HepG2 (cell line): ENCODE data around the gene SLCO4A1. TPM values are rescaled to one million over a fixed set of nuclear protein-coding genes. Genes with fewer than 3 reads are reported as not detected.

Experiments
- ATAC-seq: fragments of 200-7000 bp; cut with Tn5 transposase; 3 replicates; pipeline ENCODE4 v1.9.1; 2020; ENCODE audit warnings: mild to moderate bottlenecking, moderate library complexity
- BruUV-seq: library from RNA; stranded (reverse); fragments of 400-500 nt; replicated peaks from 2 replicates; lab custom pipeline; 2021; lab: Mats Ljungman, UMichigan
- CTCF ChIA-PET: fragments of 300-600 bp; formaldehyde crosslinking; extraction: SDS; loops from one replicate; lab custom pipeline; 2021; ENCODE audit warnings: low total read pairs, inconsistent platforms, low intra/inter-chr PET ratio; lab: Yijun Ruan, JAX
- POLR2A ChIA-PET: fragments of 350-600 bp; sonication (Branson Sonifier 250); formaldehyde crosslinking; loops from one replicate; lab custom pipeline; 2020; ENCODE audit warnings: antibody characterized with exemption, inconsistent platforms; lab: Yijun Ruan, JAX
- DNase-seq: peaks from one replicate; pipeline ENCODE4 v3.0.0-alpha.2; 2015; ENCODE audit warnings: low spot score
- FAIRE-seq: peaks from 3 replicates; lab custom pipeline; 2011; peaks lifted over from hg19 to GRCh38; lab: Jason Lieb, UNC
- H2AFZ ChIP-seq: one replicate; pipeline ENCODE4 v1.6.1; 2011; ENCODE audit warnings: low read length, inconsistent platforms
- H3K27ac ChIP-seq: fragments of 300-600 bp; 3 replicates; pipeline ENCODE4 v1.8.0; 2011; ENCODE audit warnings: mixed run types, mild to moderate bottlenecking, mixed read lengths, low read length, inconsistent platforms; ENCODE audit not compliant: insufficient read depth; ENCODE audit errors: extremely low read length
- H3K27me3 ChIP-seq, 2 experiments: fragments of 200-600 bp in 1 of 2; 2 replicates in 1 of 2; 3 replicates in 1 of 2; pipeline versions ENCODE4 v1.6.0 to v1.8.0; 2011; ENCODE audit warnings: low read length in 2 of 2, mild to moderate bottlenecking in 2 of 2, moderate library complexity in 2 of 2, inconsistent platforms in 1 of 2; ENCODE audit not compliant: insufficient read depth in 2 of 2, control insufficient read depth in 1 of 2
- H3K36me3 ChIP-seq, 2 experiments: fragments of 200-600 bp in 1 of 2; replicated peaks in 1 of 2; 2 replicates in 1 of 2; 3 replicates in 1 of 2; pipeline versions ENCODE4 v1.5.1 to v1.8.0; 2011; ENCODE audit warnings: low read length in 2 of 2, inconsistent platforms in 1 of 2; ENCODE audit not compliant: insufficient read depth in 2 of 2, control insufficient read depth in 1 of 2
- H3K4me1 ChIP-seq: 2 replicates; pipeline ENCODE4 v1.5.1; 2012; ENCODE audit warnings: low read length, inconsistent platforms; ENCODE audit not compliant: insufficient read depth
- H3K4me2 ChIP-seq: 2 replicates; pipeline ENCODE4 v1.6.0; 2011; ENCODE audit warnings: low read depth, low read length, inconsistent platforms
- H3K4me3 ChIP-seq, 3 experiments: fragments of 200-600 bp in 1 of 3; sonication (generic), shearing (Covaris generic) in 1 of 3; replicated peaks in 1 of 3; 2 replicates each; pipeline ENCODE4 v1.5.1; 2011 to 2016; ENCODE audit warnings: low read length in 3 of 3, inconsistent platforms in 2 of 3, low read depth in 2 of 3, mild to moderate bottlenecking in 2 of 3, control low read depth in 1 of 3, mixed read lengths in 1 of 3; ENCODE audit not compliant: insufficient read depth in 1 of 3
- H3K79me2 ChIP-seq: one replicate; pipeline ENCODE4 v1.6.1; 2011; ENCODE audit warnings: low read length, inconsistent platforms; ENCODE audit not compliant: insufficient read depth
- H3K9ac ChIP-seq: 2 replicates; pipeline ENCODE4 v1.6.0; 2011; ENCODE audit warnings: mild to moderate bottlenecking, low read depth, low read length, inconsistent platforms; ENCODE audit not compliant: insufficient read depth
- H3K9me3 ChIP-seq: 2 replicates; pipeline ENCODE4 v1.5.1; 2012; ENCODE audit warnings: mild to moderate bottlenecking, low read length
- H4K20me1 ChIP-seq: 2 replicates; pipeline ENCODE4 v1.6.0; 2011; ENCODE audit warnings: inconsistent platforms, mild to moderate bottlenecking, low read length, moderate library complexity; ENCODE audit not compliant: insufficient read depth
- ARID2 ChIP-seq: sonication (generic); formaldehyde crosslinking; IDR thresholded peaks from 2 replicates; pipeline ENCODE4 v1.8.1; 2022; ENCODE audit warnings: mild to moderate bottlenecking, missing genetic modification reagents, borderline replicate concordance
- DNMT1 ChIP-seq: sonication (generic); formaldehyde crosslinking; IDR thresholded peaks from 2 replicates; pipeline ENCODE4 v1.5.1; 2020; ENCODE audit warnings: mild to moderate bottlenecking, missing genetic modification reagents
- ELF4 ChIP-seq: sonication (generic); formaldehyde crosslinking; IDR thresholded peaks from 2 replicates; pipeline ENCODE4 v1.5.0; 2020; ENCODE audit warnings: missing genetic modification reagents, mild to moderate bottlenecking, moderate library complexity, borderline replicate concordance
- FOXO1 ChIP-seq: sonication (generic); formaldehyde crosslinking; IDR thresholded peaks from 2 replicates; pipeline ENCODE4 v1.4.0; 2020; ENCODE audit warnings: missing genetic modification reagents
- HIC2 ChIP-seq: sonication (generic); formaldehyde crosslinking; IDR thresholded peaks from 2 replicates; pipeline ENCODE4 v1.9.0; 2022; ENCODE audit warnings: low read depth, missing genetic modification reagents
- HOXA7 ChIP-seq: sonication (generic); formaldehyde crosslinking; IDR thresholded peaks from 2 replicates; pipeline ENCODE4 v1.8.1; 2022; ENCODE audit warnings: mild to moderate bottlenecking, missing genetic modification reagents, moderate library complexity
- JUND ChIP-seq: sonication (generic); formaldehyde crosslinking; IDR thresholded peaks from 2 replicates; pipeline ENCODE4 v1.8.0; 2022; ENCODE audit warnings: mild to moderate bottlenecking, missing genetic modification reagents
- KDM5B ChIP-seq: sonication (generic); formaldehyde crosslinking; IDR thresholded peaks from 2 replicates; pipeline ENCODE4 v1.4.0; 2020; ENCODE audit warnings: missing genetic modification reagents, mild to moderate bottlenecking, borderline replicate concordance
- KLF13 ChIP-seq: sonication (generic); formaldehyde crosslinking; IDR thresholded peaks from 2 replicates; pipeline ENCODE4 v1.4.0; 2020; ENCODE audit warnings: mild to moderate bottlenecking, missing genetic modification reagents
- KLF9 ChIP-seq: IDR thresholded peaks from 2 replicates; pipeline ENCODE4 v1.6.1; 2016; ENCODE audit warnings: low read depth
- MIER2 ChIP-seq: IDR thresholded peaks from 2 replicates; pipeline ENCODE4 v1.6.1; 2016; ENCODE audit warnings: missing biosample characterization, missing genetic modification reagents
- PAWR ChIP-seq: sonication (generic); formaldehyde crosslinking; IDR thresholded peaks from 2 replicates; pipeline ENCODE4 v1.4.0; 2020; ENCODE audit warnings: missing genetic modification reagents, mild to moderate bottlenecking, borderline replicate concordance
- PHB2 ChIP-seq: fragments of 450-650 bp; IDR thresholded peaks from 2 replicates; pipeline ENCODE4 v1.6.1; 2018; ENCODE audit not compliant: partially characterized antibody
- POLR2A ChIP-seq, 2 experiments: IDR thresholded peaks; 2 replicates each; pipeline ENCODE4 v1.6.1; 2011; ENCODE audit warnings: low read depth in 2 of 2, low read length in 2 of 2, mild to moderate bottlenecking in 1 of 2, moderate library complexity in 1 of 2; ENCODE audit not compliant: insufficient read depth in 1 of 2
- SPEN ChIP-seq: sonication (generic); formaldehyde crosslinking; IDR thresholded peaks from 2 replicates; pipeline ENCODE4 v1.5.1; 2020; ENCODE audit warnings: low read depth, mild to moderate bottlenecking, missing genetic modification reagents
- ZBTB7A ChIP-seq: sonication (generic); formaldehyde crosslinking; IDR thresholded peaks from 2 replicates; pipeline ENCODE4 v1.8.0; 2022; ENCODE audit warnings: mild to moderate bottlenecking, missing genetic modification reagents
- ZNF10 ChIP-seq: sonication (generic); formaldehyde crosslinking; IDR thresholded peaks from 2 replicates; pipeline ENCODE4 v1.4.0; 2020; ENCODE audit warnings: mild to moderate bottlenecking, low read depth, missing genetic modification reagents, borderline replicate concordance
- ZNF652 ChIP-seq: IDR thresholded peaks from 2 replicates; pipeline ENCODE4 v1.6.1; 2016; ENCODE audit warnings: low read depth, borderline replicate concordance
- ZNF691 ChIP-seq: sonication (generic); formaldehyde crosslinking; IDR thresholded peaks from 2 replicates; pipeline ENCODE4 v1.4.0; 2020; ENCODE audit warnings: missing genetic modification reagents, low read depth, mild to moderate bottlenecking, borderline replicate concordance
- ZSCAN21 ChIP-seq: sonication (generic); formaldehyde crosslinking; IDR thresholded peaks from 2 replicates; pipeline ENCODE4 v1.8.0; 2022; ENCODE audit warnings: mild to moderate bottlenecking, missing genetic modification reagents, moderate library complexity, borderline replicate concordance
- WGBS: methylation state at CpG from one replicate; pipeline ENCODE4 v1.1.6; 2017; ENCODE audit warnings: low lambda C conversion rate; 5-methylcytosine and 5-hydroxymethylcytosine counted together
- in situ Hi-C: cut with HindIII; loops from 2 replicates; pipeline ENCODE4 v1.10.0; 2017; ENCODE audit warnings: low pct_unique_long_range_greater_than_20kb; ENCODE audit not compliant: extremely low pct_ligation_motif_present
- intact Hi-C: fragments of 100-400 bp; cut with micrococcal nuclease; formaldehyde crosslinking; loops from one replicate; pipeline ENCODE4 v1.10.0; 2022; ENCODE audit not compliant: unreplicated experiment
- polyA plus RNA-seq, 8 experiments: library from polyadenylated mRNA; depleted of rRNA in 3 of 8; stranded (reverse) in 7 of 8; unstranded in 1 of 8; fragments of >200 nt; fragmentation: Illumina TruSeq in 4 of 8; extraction: Trizol in 4 of 8; gene quantifications; 2 replicates each; pipeline versions ENCODE4 v1.2.1 to v1.2.3, GENCODE V29; 2011 to 2016; ENCODE audit warnings: low read depth in 4 of 8, missing spikeins in 1 of 8, mixed read lengths in 1 of 8; ENCODE audit not compliant: insufficient read depth in 1 of 8
- total RNA-seq, 5 experiments: library from RNA; depleted of rRNA; stranded (reverse); fragments of >200 nt; fragmentation: Illumina TruSeq; extraction: Trizol; gene quantifications; 2 replicates each; pipeline ENCODE4 v1.2.3, GENCODE V29; 2016; ENCODE audit warnings: low read depth in 1 of 5
- TF ChIP-seq, protein P1 (sequence below): IDR thresholded peaks from 2 replicates; pipeline ENCODE4 v1.6.1; 2012; ENCODE audit warnings: inconsistent platforms

SLCO4A1 gene
- total and polyA plus RNA-seq, 2 of the 13 experiments (the other 11 are each of a cell fraction or from before 2014, with no cell fraction given) = 55.5 to 112 TPM

DNA sequence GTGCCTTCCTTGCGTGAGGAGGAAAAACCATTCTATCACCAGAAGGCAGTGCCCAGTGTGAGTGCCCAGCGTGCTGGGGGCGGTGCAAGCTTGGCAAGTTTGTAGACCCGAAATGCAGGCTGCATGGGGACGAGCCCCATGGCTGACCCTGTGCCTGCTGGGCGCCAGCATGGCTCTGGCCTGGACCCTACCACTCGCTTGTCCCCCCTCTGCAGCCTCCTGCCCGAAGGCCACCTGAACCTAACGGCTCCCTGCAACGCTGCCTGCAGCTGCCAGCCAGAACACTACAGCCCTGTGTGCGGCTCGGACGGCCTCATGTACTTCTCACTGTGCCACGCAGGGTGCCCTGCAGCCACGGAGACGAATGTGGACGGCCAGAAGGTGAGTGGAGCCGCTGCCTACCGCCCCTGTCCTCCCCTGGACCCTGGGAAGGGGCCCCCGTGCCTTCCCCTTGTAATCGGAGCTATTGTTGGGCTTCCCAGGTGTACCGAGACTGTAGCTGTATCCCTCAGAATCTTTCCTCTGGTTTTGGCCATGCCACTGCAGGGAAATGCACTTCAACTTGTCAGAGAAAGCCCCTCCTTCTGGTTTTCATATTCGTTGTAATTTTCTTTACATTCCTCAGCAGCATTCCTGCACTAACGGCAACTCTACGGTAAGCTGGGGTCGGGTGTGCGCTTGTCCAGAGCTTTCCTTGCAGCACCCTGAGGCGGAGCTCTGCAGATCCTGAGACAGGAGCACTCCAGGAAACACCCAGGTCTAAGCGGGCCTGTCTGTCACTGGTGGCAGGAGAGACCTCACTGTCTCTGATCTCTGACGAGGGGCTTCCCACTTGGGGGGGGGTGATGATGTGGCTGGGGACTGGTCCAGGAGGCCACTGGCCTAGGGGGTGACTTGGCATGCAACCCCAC, 25.5 kb downstream of the SLCO4A1 start:
- no peaks in the 10 kb centered on the region for H4K20me1 ChIP-seq
- H3K4me2 ChIP-seq = peak overlapping the region; percentile 68
- H3K9ac ChIP-seq = peak overlapping the region; percentile 66
- ChIA-PET POLR2A (interaction anchor here (0.6 to 4.6 kb wide), 16 partner anchors 16 to 288 kb away, joined by 3 to 47 read pairs (median 7); partner anchors contain the start of genes COL9A3, GID8, MRGBP and OGFR), CTCF (interaction anchor here (1.1 to 4.8 kb wide), 4 partner anchors 115 to 141 kb away, joined by 3 to 93 read pairs (median 8); no protein-coding TSS in a partner anchor)
- 57% methylated on average over 28 of the region's 30 CpGs for WGBS
- TSS peak; percentile 51 for BruUV-seq
- H3K9me3 ChIP-seq = no peaks in the 10 kb centered on the region
- FAIRE-seq (no peak), ATAC-seq (peak; percentile 15), DNase-seq (peak; percentile 39)
- peak overlapping the region in 2 of 3 experiments; percentile 44 to 59; a peak in 4 of 6 replicates for H3K4me3 ChIP-seq
- no peak overlapping the region for H2AFZ ChIP-seq
- intact Hi-C loops (loop anchor here (1.0 to 5.0 kb wide), 5 partner anchors 15 to 205 kb away; no protein-coding TSS in a partner anchor), in situ Hi-C loops (loop anchor here (5.0 kb wide), 1 partner anchor 125 kb away; no protein-coding TSS in a partner anchor)
- H3K36me3 ChIP-seq = peaks cover 1 to 20% of the 10 kb centered on the region in 2 experiments; a peak in 2 of 5 replicates
- H3K79me2 ChIP-seq = no peaks in the 10 kb centered on the region
- peak overlapping the region; percentile 71 for H3K27ac ChIP-seq
- no peaks in the 10 kb centered on the region for H3K27me3 ChIP-seq
- H3K4me1 ChIP-seq = peaks cover 68% of the 10 kb centered on the region
- TF ChIP-seq JUND (CRISPR knock-in tag) (no peak), ARID2 (CRISPR knock-in tag) (peak; percentile 95; the same call in 1 of the 2 replicates), HIC2 (CRISPR knock-in tag) (peak; percentile 68; the same call in 1 of the 2 replicates), ZBTB7A (no peak), ZNF691 (CRISPR knock-in tag) (0 out of 2 replicates have a peak, but pooled peaks have one; percentile 37), KLF13 (CRISPR knock-in tag) (0 out of 2 replicates have a peak, but pooled peaks have one; percentile 64), KDM5B (CRISPR knock-in tag) (no peak; the same call in 1 of the 2 replicates), KLF9 (CRISPR knock-in tag) (no peak), ZNF10 (CRISPR knock-in tag) (no peak), ELF4 (CRISPR knock-in tag) (0 out of 2 replicates have a peak, but pooled peaks have one; percentile 66), ZNF652 (CRISPR knock-in tag) (no peak), POLR2A (IDR thresholded peaks at IDR 0.05; ENCODE audit: insufficient read depth in 1 of 2, low read depth in 2 of 2, low read length in 2 of 2) (peak in 1 of 2 experiments; percentile 5; a peak in 1 of 4 replicates), SPEN (peak; percentile 9; the same call in 1 of the 2 replicates), PAWR (CRISPR knock-in tag) (0 out of 2 replicates have a peak, but pooled peaks have one; percentile 5), ZSCAN21 (CRISPR knock-in tag) (no peak), DNMT1 (CRISPR knock-in tag) (0 out of 2 replicates have a peak, but pooled peaks have one; percentile 67), FOXO1 (no peak), PHB2 (no peak), MIER2 (CRISPR knock-in tag) (0 out of 2 replicates have a peak, but pooled peaks have one; percentile 5), HOXA7 (CRISPR knock-in tag) (no peak)
- TF ChIP-seq, protein P1, sequence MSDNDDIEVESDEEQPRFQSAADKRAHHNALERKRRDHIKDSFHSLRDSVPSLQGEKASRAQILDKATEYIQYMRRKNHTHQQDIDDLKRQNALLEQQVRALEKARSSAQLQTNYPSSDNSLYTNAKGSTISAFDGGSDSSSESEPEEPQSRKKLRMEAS = peak; percentile 17; the same call in 1 of the 2 replicates
